ENCODE results near the gene ZNF79. TPM values are rescaled to one million over a fixed set of nuclear protein-coding genes. Genes with fewer than 3 reads are reported as not detected.
A peak's percentile ranks its signal among the peaks of the same experiment; 100 is the strongest.

Gene ZNF79
- 3.4 and 6.9 TPM in 2 replicates for total RNA-seq (2014; rRNA removed; shearing (Covaris generic))
- 4.2 and 4.4 TPM in 2 replicates for polyA plus RNA-seq (2016; fragmentation: Nextera tagmentation; extraction: Ambion mirVana)

- peak within 1 kb of the TSS; percentile 98 for H3K4me2 ChIP-seq (ENCODE audit: unreplicated experiment)
- TF ChIP-seq EZH2 (IDR thresholded peaks at IDR 0.05; ENCODE audit: insufficient read depth, poor library complexity, severe bottlenecking) (no peak), EZH2phosphoT487 (IDR thresholded peaks at IDR 0.05; ENCODE audit: insufficient read depth, low read depth) (no peak)
- no peaks in the 10 kb centered on the region for H3F3A ChIP-seq (ENCODE audit: insufficient read depth)
- in situ Hi-C loops (cut with MboI) = no loop called here
- peak within 1 kb of the TSS; percentile 100 for H2AFZ ChIP-seq
- peak; percentile 96 for DNase-seq
- no peaks in the 10 kb centered on the region for H4K20me1 ChIP-seq (ENCODE audit: insufficient read depth)
- peak within 1 kb of the TSS; percentile 88 for H3K9ac ChIP-seq
- peaks cover 11% of the 10 kb centered on the region for H3K4me1 ChIP-seq (ENCODE audit: insufficient read depth)
- no peaks in the 10 kb centered on the region for H3K27me3 ChIP-seq (replicated peaks; ENCODE audit: insufficient read depth)
- 1 to 2% methylated on average over 54 of the region's 54 CpGs for WGBS, 2 experiments (ENCODE audit: low coverage in 1 of 2, low lambda C conversion rate in 2 of 2, missing lambda C conversion rate in 2 of 2)
- H3K9me2 ChIP-seq (ENCODE audit: insufficient read depth) = no peaks in the 10 kb centered on the region
- H3K36me3 ChIP-seq (ENCODE audit: low read depth) = peaks cover 6% of the 10 kb centered on the region; the same call in 1 of the 2 replicates
- peak within 1 kb of the TSS; percentile 91 for H3K4me3 ChIP-seq
- H3K79me2 ChIP-seq (ENCODE audit: insufficient read depth) = peaks cover 61% of the 10 kb centered on the region
- peak within 1 kb of the TSS; percentile 75 for H3K27ac ChIP-seq
- H3K9me3 ChIP-seq (ENCODE audit: low read depth) = no peaks in the 10 kb centered on the region
Measured at GRCh38 chr9:127423934-127424675, at the start of gene ZNF79. TSS of gene ZNF79 (plus strand) at chr9:127424382. CDS start at chr9:127424788, 406 bp downstream.

- H3F3A ChIP-seq (ENCODE audit: insufficient read depth) = no peaks in the 10 kb centered on the region
- no peak for DNase-seq
- no peaks in the 10 kb centered on the region for H3K9me2 ChIP-seq (ENCODE audit: insufficient read depth)
- WGBS, 2 experiments (ENCODE audit: low coverage in 1 of 2, low lambda C conversion rate in 2 of 2, missing lambda C conversion rate in 2 of 2) = 86 to 91% methylated on average over 3 of the region's 3 CpGs
- peaks cover 55% of the 10 kb centered on the region for H3K27me3 ChIP-seq (replicated peaks; ENCODE audit: insufficient read depth)
- no peak for TF ChIP-seq EZH2phosphoT487 (IDR thresholded peaks at IDR 0.05; ENCODE audit: insufficient read depth, low read depth)
- no peak for TF ChIP-seq EZH2 (IDR thresholded peaks at IDR 0.05; ENCODE audit: insufficient read depth, poor library complexity, severe bottlenecking)
- H3K4me1 ChIP-seq (ENCODE audit: insufficient read depth) = no peaks in the 10 kb centered on the region
- no peak overlapping the region for H3K4me3 ChIP-seq
- in situ Hi-C loops (cut with MboI) = no loop called here
- H3K79me2 ChIP-seq (ENCODE audit: insufficient read depth) = no peaks in the 10 kb centered on the region
- no peaks in the 10 kb centered on the region for H3K36me3 ChIP-seq (ENCODE audit: low read depth)
- H3K4me2 ChIP-seq (ENCODE audit: unreplicated experiment) = no peak overlapping the region
- H3K9ac ChIP-seq = no peak overlapping the region
- no peaks in the 10 kb centered on the region for H3K9me3 ChIP-seq (ENCODE audit: low read depth)
- H3K27ac ChIP-seq = no peak overlapping the region
- no peak overlapping the region for H2AFZ ChIP-seq
- no peaks in the 10 kb centered on the region for H4K20me1 ChIP-seq (ENCODE audit: insufficient read depth)
Measured at GRCh38 chr9:127380479-127380878, 43.7 kb upstream of the ZNF79 start.

- 43 to 55% methylated on average over 2 of the region's 2 CpGs for WGBS, 2 experiments (ENCODE audit: low coverage in 1 of 2, low lambda C conversion rate in 2 of 2, missing lambda C conversion rate in 2 of 2)
- Histone ChIP-seq H3K9me2 (ENCODE audit: insufficient read depth) (no peaks in the 10 kb centered on the region), H3K9ac (no peak overlapping the region), H3F3A (ENCODE audit: insufficient read depth) (no peaks in the 10 kb centered on the region), H4K20me1 (ENCODE audit: insufficient read depth) (no peaks in the 10 kb centered on the region), H3K9me3 (ENCODE audit: low read depth) (no peaks in the 10 kb centered on the region), H3K27ac (no peak overlapping the region), H3K36me3 (ENCODE audit: low read depth) (no peaks in the 10 kb centered on the region), H2AFZ (no peak overlapping the region), H3K4me1 (ENCODE audit: insufficient read depth) (no peaks in the 10 kb centered on the region), H3K4me3 (no peak overlapping the region), H3K4me2 (ENCODE audit: unreplicated experiment) (no peak overlapping the region), H3K27me3 (replicated peaks; ENCODE audit: insufficient read depth) (peaks cover 56% of the 10 kb centered on the region), H3K79me2 (ENCODE audit: insufficient read depth) (no peaks in the 10 kb centered on the region)
- in situ Hi-C loops (cut with MboI) = no loop called here
- DNase-seq = no peak
- TF ChIP-seq EZH2 (IDR thresholded peaks at IDR 0.05; ENCODE audit: insufficient read depth, poor library complexity, severe bottlenecking) (no peak), EZH2phosphoT487 (IDR thresholded peaks at IDR 0.05; ENCODE audit: insufficient read depth, low read depth) (no peak)
Measured at GRCh38 chr9:127382541-127382940, 41.6 kb upstream of the ZNF79 start.

GRCh38 chr9:127384016-127384730, 40.0 kb upstream of the ZNF79 start:
- 0 out of 2 replicates have a peak, but pooled peaks cover 9% of the 10 kb centered on the region for H3K4me1 ChIP-seq (ENCODE audit: insufficient read depth)
- in situ Hi-C loops (cut with MboI) = no loop called here
- 68% methylated on average over 10 to 11 of the region's 11 CpGs for WGBS, 2 experiments (ENCODE audit: low coverage in 1 of 2, low lambda C conversion rate in 2 of 2, missing lambda C conversion rate in 2 of 2)
- H3F3A ChIP-seq (ENCODE audit: insufficient read depth) = peaks cover 8% of the 10 kb centered on the region
- H3K36me3 ChIP-seq (ENCODE audit: low read depth) = no peaks in the 10 kb centered on the region
- DNase-seq = no peak
- H3K4me3 ChIP-seq = no peak overlapping the region
- H3K9ac ChIP-seq = no peak overlapping the region
- H3K27me3 ChIP-seq (replicated peaks; ENCODE audit: insufficient read depth) = peaks cover 53% of the 10 kb centered on the region
- no peaks in the 10 kb centered on the region for H4K20me1 ChIP-seq (ENCODE audit: insufficient read depth)
- no peaks in the 10 kb centered on the region for H3K79me2 ChIP-seq (ENCODE audit: insufficient read depth)
- no peak overlapping the region for H3K27ac ChIP-seq
- no peak overlapping the region for H3K4me2 ChIP-seq (ENCODE audit: unreplicated experiment)
- H3K9me3 ChIP-seq (ENCODE audit: low read depth) = no peaks in the 10 kb centered on the region
- H3K9me2 ChIP-seq (ENCODE audit: insufficient read depth) = no peaks in the 10 kb centered on the region
- TF ChIP-seq EZH2 (IDR thresholded peaks at IDR 0.05; ENCODE audit: insufficient read depth, poor library complexity, severe bottlenecking) (no peak), EZH2phosphoT487 (IDR thresholded peaks at IDR 0.05; ENCODE audit: insufficient read depth, low read depth) (no peak)
- H2AFZ ChIP-seq = no peak overlapping the region
